GM19023 (cell line): ENCODE measurements around the gene BOLA1.
A peak's percentile ranks its signal among the peaks of the same experiment; 100 is the strongest.
"Not testable (repeated sequence)": the region's sequence is repeated elsewhere in the genome, so short reads cannot be mapped to it uniquely, and the experiment has no call there.

Experiments used
- ATAC-seq: cut with Tn5 transposase; IDR thresholded peaks from one replicate; pipeline ENCODE4 v1.9.1; 2021; ENCODE audit warnings: mild to moderate bottlenecking, moderate library complexity; ENCODE audit not compliant: unreplicated experiment

BOLA1 gene

GRCh38 chr1:149899460-149900284, at the start of gene BOLA1:
Gene BOLA1, plus strand, starts transcription at chr1:149899568. Its CDS starts 492 bp downstream, at chr1:149900060.
- peak; percentile 99 for ATAC-seq

- no peak for ATAC-seq
Measured at GRCh38 chr1:149849947-149850360, 49.4 kb upstream of the BOLA1 start.

GRCh38 chr1:149850732-149851345, 48.5 kb upstream of the BOLA1 start:
- peak; percentile 63 for ATAC-seq

GRCh38 chr1:149851585-149852213, 47.7 kb upstream of the BOLA1 start:
- peak; percentile 34 for ATAC-seq

- peak; percentile 17 for ATAC-seq
Measured at GRCh38 chr1:149852263-149852662, 47.1 kb upstream of the BOLA1 start.

- not testable (repeated sequence) for ATAC-seq
Measured at GRCh38 chr1:149860271-149860670, 39.1 kb upstream of the BOLA1 start.

GRCh38 chr1:149860684-149861496, 38.5 kb upstream of the BOLA1 start:
- ATAC-seq: peak; percentile 63

- ATAC-seq: peak; percentile 9
Measured at GRCh38 chr1:149861497-149862054, 37.8 kb upstream of the BOLA1 start.

GRCh38 chr1:149866887-149867286, 32.5 kb upstream of the BOLA1 start:
- not testable (repeated sequence) for ATAC-seq

GRCh38 chr1:149873060-149873459, 26.3 kb upstream of the BOLA1 start:
- ATAC-seq: not testable (repeated sequence)

GRCh38 chr1:149877211-149877946, 22.0 kb upstream of the BOLA1 start:
- ATAC-seq: no peak

- no peak for ATAC-seq
Measured at GRCh38 chr1:149879556-149879955, 19.8 kb upstream of the BOLA1 start.

GRCh38 chr1:149881876-149882275, 17.5 kb upstream of the BOLA1 start:
- no peak for ATAC-seq

GRCh38 chr1:149883598-149884247, 15.6 kb upstream of the BOLA1 start:
- no peak for ATAC-seq

- no peak for ATAC-seq
Measured at GRCh38 chr1:149884433-149885338, 14.7 kb upstream of the BOLA1 start.

GRCh38 chr1:149885339-149886120, 13.8 kb upstream of the BOLA1 start:
- ATAC-seq: no peak

- not testable (repeated sequence) for ATAC-seq
Measured at GRCh38 chr1:149886121-149886395, 13.3 kb upstream of the BOLA1 start.
